Lower leg skin (tissue), 4 donors: Measurements from ENCODE around the gene GNAT3. TPM values are rescaled to one million over a fixed set of nuclear protein-coding genes. Genes with fewer than 3 reads are reported as not detected.

Experiments
- DNase-seq, 2 donors: peaks; one replicate each; pipeline ENCODE4 v3.0.0-alpha.2; 2019; ENCODE audit warnings: low spot score in 2 of 2
- H3K4me3 ChIP-seq: fragments of 200-600 bp; sonication (generic); 2 replicates; pipeline ENCODE4 v1.5.1; 2017; ENCODE audit warnings: mild to moderate bottlenecking, low read depth; ENCODE audit not compliant: poor library complexity, severe bottlenecking
- CTCF ChIP-seq, 3 donors: fragments of 450-650 bp; IDR thresholded peaks; one replicate each; pipeline ENCODE4 v1.5.1; 2016; ENCODE audit warnings: antibody characterized with exemption in 3 of 3, mild to moderate bottlenecking in 3 of 3, moderate library complexity in 2 of 3
- POLR2A ChIP-seq, 2 donors: fragments of 450-650 bp; IDR thresholded peaks; one replicate each; pipeline ENCODE4 v1.6.1; 2016 to 2017; ENCODE audit warnings: antibody characterized with exemption in 2 of 2, mild to moderate bottlenecking in 1 of 2, moderate library complexity in 1 of 2
- WGBS, 2 donors: methylation state at CpG; one replicate each; pipeline ENCODE4 v1.1.5; 2018; 5-methylcytosine and 5-hydroxymethylcytosine counted together
- intact Hi-C: fragments of 100-400 bp; cut with DNase I; formaldehyde crosslinking; loops from one replicate; pipeline ENCODE4 v1.15.0; 2023; ENCODE audit warnings: low total_unique reads
- total RNA-seq, 4 donors: library from RNA; depleted of rRNA; stranded (reverse); fragments of >200 nt; gene quantifications; one replicate each; pipeline ENCODE4 v1.1.0, GENCODE V29; 2016

GNAT3 gene
- total RNA-seq, 4 donors from 2014 or later: not detected

GRCh38 chr7:80439894-80440821, 71.7 kb downstream of the GNAT3 start:
- no peak for TF ChIP-seq POLR2A (IDR thresholded peaks at IDR 0.05)
- TF ChIP-seq CTCF (IDR thresholded peaks at IDR 0.05): no peak
- H3K4me3 ChIP-seq: no peak overlapping the region
- 54 to 57% methylated on average over 4 of the region's 4 CpGs for WGBS, 2 donors
- intact Hi-C loops: loop anchor here (5.0 kb wide), 1 partner anchor 217 kb away; no protein-coding TSS in a partner anchor
- DNase-seq: no peak

- intact Hi-C loops: loop anchor here (5.0 kb wide), 1 partner anchor 222 kb away; no protein-coding TSS in a partner anchor
- 91 to 94% methylated on average over 2 of the region's 2 CpGs for WGBS, 2 donors
- no peak overlapping the region for H3K4me3 ChIP-seq
- TF ChIP-seq POLR2A (IDR thresholded peaks at IDR 0.05): no peak
- no peak for DNase-seq
Measured at GRCh38 chr7:80435521-80435920, 76.3 kb downstream of the GNAT3 start.

GRCh38 chr7:80434047-80434446, 77.8 kb downstream of the GNAT3 start:
- TF ChIP-seq CTCF (IDR thresholded peaks at IDR 0.05): no peak
- TF ChIP-seq POLR2A (IDR thresholded peaks at IDR 0.05): no peak
- 63 to 82% methylated on average over 5 of the region's 5 CpGs for WGBS, 2 donors
- no peak for DNase-seq

GRCh38 chr7:80432166-80432565, 79.7 kb downstream of the GNAT3 start:
- intact Hi-C loops: no loop called here
- 0% methylated on average over 1 of the region's 1 CpG; no CpG with 5 or more reads in 1 of the 2 donors for WGBS, 2 donors
- no peak overlapping the region for H3K4me3 ChIP-seq
- TF ChIP-seq CTCF (IDR thresholded peaks at IDR 0.05) (no peak), POLR2A (IDR thresholded peaks at IDR 0.05) (no peak)
- DNase-seq: no peak

More at GRCh38 chr7:80434047-80434446, 77.8 kb downstream of the GNAT3 start:
- H3K4me3 ChIP-seq: no peak overlapping the region
- intact Hi-C loops: no loop called here

- no peak for DNase-seq
- 92 to 98% methylated on average over 1 of the region's 1 CpG for WGBS, 2 donors
- no peak overlapping the region for H3K4me3 ChIP-seq
- intact Hi-C loops: no loop called here
- TF ChIP-seq CTCF (IDR thresholded peaks at IDR 0.05) (no peak), POLR2A (IDR thresholded peaks at IDR 0.05) (no peak)
Measured at GRCh38 chr7:80429181-80429580, 82.7 kb downstream of the GNAT3 start.
